Keratinocyte (primary cell): ENCODE measurements around the gene AK9. TPM values are rescaled to one million over a fixed set of nuclear protein-coding genes. Genes with fewer than 3 reads are reported as not detected.

Experiments
- DNase-seq: peaks from one replicate; pipeline ENCODE4 v3.0.0-alpha.2; 2011; ENCODE audit warnings: low read depth, missing footprints, low spot score
- FAIRE-seq: peaks from 2 replicates; lab custom pipeline; 2011; peaks lifted over from hg19 to GRCh38; lab: Jason Lieb, UNC
- H2AFZ ChIP-seq: 2 replicates; pipeline ENCODE4 v1.6.0; 2012; ENCODE audit warnings: low read length, control low read depth, inconsistent platforms; ENCODE audit not compliant: control insufficient read depth
- H3K27ac ChIP-seq: 2 replicates; pipeline ENCODE4 v1.5.1; 2011; ENCODE audit warnings: low read length; ENCODE audit not compliant: control insufficient read depth, insufficient read depth
- H3K27me3 ChIP-seq: 3 replicates; pipeline ENCODE4 v1.6.0; 2011; ENCODE audit warnings: low read length; ENCODE audit not compliant: control insufficient read depth, insufficient read depth; ENCODE audit errors: extremely low read depth
- H3K36me3 ChIP-seq, 2 experiments: 2 replicates in 1 of 2; 3 replicates in 1 of 2; pipeline ENCODE4 v1.5.1; 2011; ENCODE audit warnings: low read length in 2 of 2, mild to moderate bottlenecking in 1 of 2; ENCODE audit not compliant: control insufficient read depth in 2 of 2, insufficient read depth in 2 of 2; ENCODE audit errors: extremely low read depth in 1 of 2
- H3K4me1 ChIP-seq: 3 replicates; pipeline ENCODE4 v1.5.1; 2011; ENCODE audit warnings: low read length; ENCODE audit not compliant: control insufficient read depth, insufficient read depth; ENCODE audit errors: extremely low read depth
- H3K4me2 ChIP-seq: 3 replicates; pipeline ENCODE4 v1.6.0; 2011; ENCODE audit warnings: low read depth, low read length; ENCODE audit not compliant: control insufficient read depth, insufficient read depth; ENCODE audit errors: extremely low read depth
- H3K4me3 ChIP-seq, 3 experiments: fragments of 200-600 bp in 1 of 3; sonication (generic) in 1 of 3; 2 replicates in 2 of 3; 3 replicates in 1 of 3; pipeline ENCODE4 v1.5.1; 2011 to 2016; ENCODE audit warnings: low read length in 3 of 3, mild to moderate bottlenecking in 3 of 3, control low read depth in 2 of 3, inconsistent platforms in 1 of 3, low read depth in 1 of 3, mixed read lengths in 1 of 3, mixed run types in 1 of 3, moderate library complexity in 1 of 3; ENCODE audit not compliant: control insufficient read depth in 2 of 3, insufficient read depth in 2 of 3; ENCODE audit errors: extremely low read depth in 1 of 3
- H3K79me2 ChIP-seq: 2 replicates; pipeline ENCODE4 v1.6.0; 2012; ENCODE audit warnings: low read length; ENCODE audit not compliant: control insufficient read depth, insufficient read depth
- H3K9ac ChIP-seq: 3 replicates; pipeline ENCODE4 v1.6.0; 2011; ENCODE audit warnings: low read length; ENCODE audit not compliant: control insufficient read depth, insufficient read depth; ENCODE audit errors: extremely low read depth
- H3K9me1 ChIP-seq: 3 replicates; pipeline ENCODE4 v1.6.0; 2011; ENCODE audit warnings: low read length; ENCODE audit not compliant: control insufficient read depth, insufficient read depth; ENCODE audit errors: extremely low read depth
- H3K9me3 ChIP-seq: 2 replicates; pipeline ENCODE4 v1.5.1; 2012; ENCODE audit warnings: low read depth, low read length; ENCODE audit not compliant: control insufficient read depth
- H4K20me1 ChIP-seq: 3 replicates; pipeline ENCODE4 v1.6.0; 2011; ENCODE audit warnings: low read length; ENCODE audit not compliant: control insufficient read depth, insufficient read depth; ENCODE audit errors: extremely low read depth
- CTCF ChIP-seq, 3 experiments: IDR thresholded peaks in 1 of 3; conservative IDR thresholded peaks in 1 of 3; optimal IDR thresholded peaks in 1 of 3; 2 replicates in 2 of 3; 3 replicates in 1 of 3; pipeline versions ENCODE3 to v1.5.1; 2011; ENCODE audit warnings: low read length in 3 of 3, mild to moderate bottlenecking in 3 of 3, moderate library complexity in 2 of 3, control low read depth in 1 of 3, inconsistent platforms in 1 of 3; ENCODE audit not compliant: insufficient read depth in 2 of 3; ENCODE audit errors: extremely low read depth in 1 of 3
- EZH2 ChIP-seq: IDR thresholded peaks from one replicate; pipeline ENCODE4 v1.6.1; 2012; ENCODE audit warnings: inconsistent platforms, mild to moderate bottlenecking, low read length, moderate library complexity
- dilution Hi-C: fragments of 300-500 bp; cut with MboI; formaldehyde crosslinking; loops from one replicate; pipeline ENCODE4 v1.7.0; 2020; ENCODE audit warnings: low sequenced_read_pairs; ENCODE audit not compliant: extremely low pct_ligation_motif_present
- polyA plus RNA-seq, 5 experiments: library from polyadenylated mRNA; depleted of rRNA in 3 of 5; stranded (reverse) in 3 of 5; stranded (forward) in 1 of 5; unstranded in 1 of 5; fragments of >200 nt; gene quantifications; 1 replicate in 1 of 5; 2 replicates in 3 of 5; 3 replicates in 1 of 5; pipeline versions ENCODE4 v1.2.1 to v1.2.3, GENCODE V29; 2011 to 2012; ENCODE audit warnings: missing spikeins in 2 of 5, low read depth in 1 of 5, low replicate concordance in 1 of 5

Gene AK9
- polyA plus RNA-seq, 1 donor (not counting 4 experiments of a cell fraction or from before 2014, with no cell fraction given): 1.8 TPM

- TF ChIP-seq CTCF (optimal IDR thresholded peaks at IDR 0.05 in 1 of 3, IDR thresholded peaks at IDR 0.05 in 1 of 3, conservative IDR thresholded peaks at IDR 0.05 in 1 of 3; ENCODE audit: extremely low read depth in 1 of 3, insufficient read depth in 2 of 3, low read length in 3 of 3) (no peak), EZH2 (no peak)
- H3K9me3 ChIP-seq: no peaks in the 10 kb centered on the region
- H3K9me1 ChIP-seq: no peaks in the 10 kb centered on the region
- H3K27ac ChIP-seq: no peak overlapping the region
- H3K4me2 ChIP-seq: no peak overlapping the region
- H3K27me3 ChIP-seq: no peaks in the 10 kb centered on the region
- DNase-seq: no peak
- no peaks in the 10 kb centered on the region for H3K79me2 ChIP-seq
- H3K4me3 ChIP-seq: no peak overlapping the region
- no peak overlapping the region for H2AFZ ChIP-seq
- dilution Hi-C loops: no loop called here
- FAIRE-seq: no peak
- no peaks in the 10 kb centered on the region for H4K20me1 ChIP-seq
- H3K9ac ChIP-seq: no peak overlapping the region
- H3K4me1 ChIP-seq: no peaks in the 10 kb centered on the region
- no peaks in the 10 kb centered on the region for H3K36me3 ChIP-seq
Measured at GRCh38 chr6:109671733-109672132, 19.3 kb downstream of the AK9 start.

GRCh38 chr6:109669811-109670210, 21.2 kb downstream of the AK9 start:
- Histone ChIP-seq H3K4me2 (no peak overlapping the region), H3K27ac (no peak overlapping the region), H3K36me3 (no peaks in the 10 kb centered on the region), H3K9me3 (no peaks in the 10 kb centered on the region), H2AFZ (no peak overlapping the region), H3K4me3 (no peak overlapping the region), H3K9ac (no peak overlapping the region), H3K27me3 (no peaks in the 10 kb centered on the region), H3K79me2 (no peaks in the 10 kb centered on the region), H3K9me1 (no peaks in the 10 kb centered on the region), H3K4me1 (peaks cover 7% of the 10 kb centered on the region), H4K20me1 (no peaks in the 10 kb centered on the region)
- no peak for TF ChIP-seq EZH2
- TF ChIP-seq CTCF (optimal IDR thresholded peaks at IDR 0.05 in 1 of 3, IDR thresholded peaks at IDR 0.05 in 1 of 3, conservative IDR thresholded peaks at IDR 0.05 in 1 of 3; ENCODE audit: extremely low read depth in 1 of 3, insufficient read depth in 2 of 3, low read length in 3 of 3): no peak
- FAIRE-seq: no peak
- DNase-seq: no peak
- dilution Hi-C loops: no loop called here
